HG03354 (cell line): ENCODE results near the gene URB1.
"Not testable (repeated sequence)": the region's sequence is repeated elsewhere in the genome, so short reads cannot be mapped to it uniquely, and the experiment has no call there.

Experiments
- ATAC-seq: cut with Tn5 transposase; IDR thresholded peaks from one replicate; pipeline ENCODE4 v1.9.1; 2021; ENCODE audit warnings: mild to moderate bottlenecking; ENCODE audit not compliant: unreplicated experiment, poor library complexity, severe bottlenecking

Gene URB1

DNA sequence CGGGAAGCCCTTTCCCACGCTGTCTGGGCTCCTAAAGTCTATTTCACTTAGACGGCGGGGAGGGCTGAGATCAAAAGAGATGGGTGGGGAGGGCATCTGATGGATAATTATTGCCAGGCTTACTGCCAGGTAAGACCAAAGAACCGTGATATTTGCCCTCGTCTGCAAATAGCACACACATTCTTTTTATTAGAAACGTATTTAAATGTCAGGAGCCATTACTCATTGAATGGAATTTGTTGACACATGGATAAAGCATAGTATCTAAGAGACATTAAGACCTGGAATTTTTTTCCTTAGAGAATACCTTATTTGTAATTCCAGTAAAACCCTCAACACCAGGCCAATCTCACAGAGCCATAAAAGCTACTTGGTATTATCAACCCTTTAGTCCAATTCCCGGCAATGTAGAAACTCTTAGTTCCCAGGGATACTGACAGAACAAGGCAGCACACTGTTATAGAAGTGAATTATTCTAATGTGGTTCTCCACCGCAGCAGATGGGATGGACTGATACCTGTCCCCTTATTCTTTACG is 10.6 kb downstream of the URB1 start:
- ATAC-seq = no peak

DNA sequence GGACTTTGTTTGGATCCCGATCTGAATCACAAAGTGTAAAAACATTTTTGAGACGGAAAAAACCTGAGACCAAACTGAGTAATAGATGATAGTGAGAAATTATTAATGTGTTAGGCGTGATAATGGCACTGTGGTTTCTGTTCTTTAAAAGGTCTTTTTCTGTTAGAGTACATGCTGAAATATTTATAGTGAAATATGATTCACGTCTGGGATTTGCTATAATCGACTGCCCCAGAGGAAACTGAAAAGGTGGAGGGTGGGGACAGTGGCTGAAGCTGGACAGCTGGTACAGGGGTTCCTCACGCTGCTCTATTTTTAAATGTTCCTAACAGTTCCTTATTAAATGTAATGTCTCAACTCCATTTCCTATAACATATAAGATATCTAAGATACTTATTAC is 11.2 kb downstream of the URB1 start:
- no peak for ATAC-seq

DNA sequence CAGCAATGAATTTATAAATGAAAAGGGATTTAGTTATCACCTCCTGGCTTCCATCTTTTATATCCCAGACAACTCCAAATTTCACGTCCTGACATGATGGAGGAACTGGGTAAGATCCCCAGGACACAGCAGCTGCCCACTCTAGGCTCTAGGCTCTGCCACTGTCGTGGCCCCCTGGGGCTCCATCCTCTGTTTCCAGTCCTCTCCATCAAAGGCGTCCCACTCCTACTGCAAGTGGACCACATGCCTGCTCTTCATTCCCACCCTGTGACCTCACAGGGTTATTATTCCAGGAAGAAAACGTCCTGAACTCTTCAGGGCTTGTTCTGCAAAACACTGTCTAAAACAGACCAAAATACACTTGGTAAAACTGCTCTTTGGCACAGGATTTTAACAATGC is 11.9 kb downstream of the URB1 start:
- ATAC-seq = no peak

DNA sequence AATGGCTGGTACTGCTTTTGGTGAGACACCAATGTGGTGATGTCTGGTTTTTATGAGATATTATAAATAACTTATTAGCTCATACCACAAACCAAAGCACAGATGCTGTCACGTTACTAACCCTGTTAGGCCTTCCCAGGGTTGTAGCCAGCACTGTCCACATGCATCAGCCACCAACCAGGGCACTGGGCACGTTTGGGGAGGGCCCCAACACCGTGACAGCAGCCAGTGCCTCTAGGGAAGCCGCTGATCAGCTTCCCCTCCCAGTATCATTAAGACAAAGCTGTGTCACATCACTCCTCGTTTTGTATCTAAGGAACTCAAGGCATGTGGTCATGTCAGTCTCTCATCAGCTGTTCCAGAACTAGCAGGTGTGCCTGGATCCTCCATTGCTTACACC is 13.9 kb downstream of the URB1 start:
- ATAC-seq = no peak

DNA sequence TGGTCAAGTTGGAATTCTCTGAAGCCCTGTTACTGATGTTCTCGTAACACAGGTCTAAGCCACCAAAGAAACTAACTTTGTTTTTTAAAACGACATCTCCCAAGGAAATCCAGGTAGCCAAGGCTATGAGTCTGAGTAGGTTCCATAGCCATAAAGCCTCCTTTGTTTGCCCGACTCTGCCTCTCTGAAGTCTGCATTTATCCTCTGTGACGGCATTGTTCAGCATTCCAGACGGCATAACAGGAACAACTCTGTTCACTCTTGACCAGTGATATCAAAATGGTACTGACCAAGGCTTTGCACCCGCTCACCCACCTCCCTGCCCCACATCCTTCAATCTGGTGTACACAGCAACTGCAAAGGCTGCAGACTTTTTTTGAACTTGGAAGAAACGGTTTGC is 14.8 kb downstream of the URB1 start:
- no peak for ATAC-seq

DNA sequence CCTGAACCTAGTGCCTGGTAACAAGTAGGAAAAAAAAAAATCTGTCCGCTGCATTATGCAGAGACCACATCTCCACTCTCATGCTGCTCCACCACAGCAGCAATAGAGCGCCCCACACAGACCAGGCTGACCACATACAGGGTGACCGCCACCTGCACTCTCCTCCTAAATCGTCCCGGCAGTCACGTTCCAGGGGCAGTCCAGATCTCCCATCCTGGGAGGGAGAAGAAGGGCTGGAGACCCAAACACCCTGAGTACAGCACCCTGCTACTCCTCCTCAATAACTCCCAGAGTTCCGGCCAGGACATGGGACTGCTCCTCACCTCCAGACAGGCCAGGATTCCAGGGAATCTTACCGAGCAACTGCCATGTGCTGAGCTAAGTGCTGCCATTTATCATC is 15.3 kb downstream of the URB1 start:
- no peak for ATAC-seq

DNA sequence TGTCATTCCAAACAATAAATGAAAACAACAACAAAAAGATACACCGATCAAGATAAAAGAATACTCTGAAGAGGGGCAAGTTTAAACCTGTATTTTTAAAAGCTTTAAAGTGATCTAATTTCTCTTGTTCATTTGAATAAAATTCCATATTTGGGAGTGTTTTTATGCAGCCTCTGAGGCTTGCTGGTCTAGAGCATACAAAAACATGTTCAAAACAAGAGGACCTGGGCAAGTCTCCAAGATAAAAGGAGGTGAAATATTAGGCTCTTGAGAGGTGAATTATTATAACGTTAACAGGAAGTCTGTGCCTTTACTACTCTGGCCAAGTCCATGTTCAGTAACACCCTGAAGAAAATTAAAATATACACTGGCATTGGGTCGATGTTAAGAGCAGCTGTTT is 20.1 kb downstream of the URB1 start:
- ATAC-seq = no peak

DNA sequence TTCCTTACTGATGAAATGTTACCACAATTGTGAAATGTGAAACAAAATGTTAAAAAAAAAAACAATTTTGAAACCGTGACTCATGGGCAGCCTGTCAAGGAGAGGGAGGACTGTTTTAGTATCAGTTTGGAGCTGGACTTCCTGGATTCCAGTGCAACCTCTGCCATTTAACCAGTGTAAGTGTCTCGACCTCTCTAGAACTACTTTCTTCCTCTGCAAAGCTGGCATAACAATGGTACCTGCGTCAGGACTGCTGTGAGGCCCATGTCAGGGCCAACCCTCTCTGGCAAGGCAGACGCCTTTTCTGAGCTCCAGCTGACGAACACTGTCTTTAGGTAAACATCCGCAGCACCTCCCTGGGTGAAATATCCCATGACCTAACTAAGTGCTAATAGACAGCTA is 20.9 kb downstream of the URB1 start:
- no peak for ATAC-seq

DNA sequence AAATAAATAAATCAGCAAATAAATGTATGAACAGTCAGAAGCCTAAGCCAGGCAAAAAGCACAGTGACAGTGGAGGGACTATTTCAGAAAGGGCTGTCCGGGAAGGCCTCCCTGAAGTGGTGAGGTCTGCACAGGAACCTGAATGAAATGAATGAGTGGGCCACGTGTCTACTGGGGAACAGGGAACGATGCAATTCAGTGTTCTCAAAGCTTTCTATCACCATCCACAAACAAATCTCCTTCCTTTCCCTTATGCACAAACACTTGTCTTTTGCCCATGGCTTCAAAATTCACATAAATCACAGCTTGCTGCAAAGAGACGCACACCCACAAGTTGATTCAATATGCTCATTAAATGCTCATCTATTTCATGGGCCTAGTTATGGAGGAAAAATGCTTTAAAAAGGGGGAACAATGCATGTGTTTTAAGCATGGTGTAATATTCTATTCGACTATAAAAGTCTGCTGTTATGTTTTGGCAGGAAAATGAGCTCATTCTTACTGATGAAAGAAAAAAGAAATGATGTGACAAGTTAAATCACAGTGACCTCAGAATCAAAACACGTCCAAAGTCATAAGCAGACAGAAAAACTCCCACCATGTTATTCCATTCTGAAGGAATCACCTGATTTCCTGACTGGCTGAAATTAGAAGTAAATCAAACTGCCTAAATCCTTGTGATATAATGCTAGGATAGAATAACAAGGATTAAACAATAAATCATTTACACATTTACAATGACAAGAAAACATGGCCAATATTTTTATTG is 21.6 kb downstream of the URB1 start:
- no peak for ATAC-seq

DNA sequence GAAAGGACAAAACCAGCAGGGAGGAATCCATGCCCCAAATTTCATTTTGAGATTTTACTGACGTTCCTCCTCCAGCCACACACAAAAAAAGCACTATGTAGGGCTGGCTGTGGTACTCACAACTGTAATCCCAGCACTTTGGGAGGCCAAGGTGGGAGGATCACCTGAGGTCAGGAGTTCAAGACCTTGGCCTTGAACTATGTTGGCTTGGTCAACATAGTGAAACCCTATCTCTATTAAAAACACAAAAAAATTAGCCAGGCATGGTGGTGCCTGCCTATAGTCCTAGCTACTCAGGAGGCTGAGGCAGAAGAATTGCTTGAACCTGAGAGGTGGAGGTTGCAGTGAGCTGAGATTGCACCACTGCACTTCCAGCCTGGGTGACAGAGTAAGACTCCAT is 23.9 kb downstream of the URB1 start:
- not testable (repeated sequence) for ATAC-seq

DNA sequence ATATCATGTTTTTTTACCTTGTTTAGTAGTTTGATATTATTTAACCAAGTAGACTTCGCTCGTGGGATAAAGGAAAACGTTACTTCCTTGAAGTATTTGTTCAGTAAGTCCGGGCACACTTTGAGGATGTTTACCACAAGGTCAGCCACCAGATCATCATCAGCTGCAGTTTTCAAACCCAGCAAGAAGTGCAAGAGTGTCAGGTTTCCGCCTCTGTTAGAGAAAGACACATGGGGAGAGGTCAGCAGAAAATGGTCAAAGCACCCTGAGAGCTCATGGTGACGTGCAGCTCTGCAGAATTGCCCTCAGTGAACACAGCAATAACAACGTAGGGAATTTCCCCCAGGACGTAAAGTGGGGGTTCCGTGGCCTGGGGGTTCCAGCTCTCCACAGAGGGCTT is 24.4 kb downstream of the URB1 start:
- ATAC-seq = no peak

DNA sequence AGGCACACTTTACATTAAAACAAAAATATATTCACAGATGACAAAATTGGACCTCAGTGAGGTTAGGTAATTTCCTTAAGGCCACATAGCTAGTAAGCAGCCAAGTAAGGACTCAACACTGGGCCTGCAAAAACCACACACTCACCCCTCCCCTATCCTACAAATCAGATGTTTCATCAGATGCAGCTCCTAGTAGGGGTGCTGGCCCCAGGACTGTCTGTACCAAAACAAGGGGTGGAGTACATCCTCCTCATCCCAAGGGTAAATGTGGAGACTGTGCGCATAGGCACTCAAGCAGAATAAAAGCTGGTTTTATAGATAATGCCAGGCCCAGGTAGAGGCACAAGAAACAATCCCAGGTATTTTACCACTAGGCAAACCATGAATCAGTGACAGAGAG is 25.7 kb downstream of the URB1 start:
- ATAC-seq = no peak

DNA sequence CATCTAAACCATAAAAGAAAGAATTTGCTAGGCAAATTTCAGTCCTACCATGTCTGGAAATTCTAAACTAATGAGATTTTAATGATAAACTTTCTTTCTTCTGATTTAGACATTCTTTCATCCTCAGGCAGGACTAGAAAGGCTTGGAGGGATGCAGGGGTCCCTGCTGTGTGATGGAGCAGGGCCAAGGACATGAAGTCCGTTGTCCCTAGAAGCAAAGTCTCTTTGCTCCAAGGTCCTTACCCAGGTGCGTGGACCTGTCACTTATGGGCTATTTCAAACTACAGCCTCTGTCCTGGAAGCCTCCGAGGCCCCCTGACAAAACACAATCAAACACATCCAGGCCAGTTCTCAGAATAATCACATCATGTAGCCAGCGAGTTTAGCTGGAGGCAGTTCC is 26.6 kb downstream of the URB1 start:
- ATAC-seq = no peak

DNA sequence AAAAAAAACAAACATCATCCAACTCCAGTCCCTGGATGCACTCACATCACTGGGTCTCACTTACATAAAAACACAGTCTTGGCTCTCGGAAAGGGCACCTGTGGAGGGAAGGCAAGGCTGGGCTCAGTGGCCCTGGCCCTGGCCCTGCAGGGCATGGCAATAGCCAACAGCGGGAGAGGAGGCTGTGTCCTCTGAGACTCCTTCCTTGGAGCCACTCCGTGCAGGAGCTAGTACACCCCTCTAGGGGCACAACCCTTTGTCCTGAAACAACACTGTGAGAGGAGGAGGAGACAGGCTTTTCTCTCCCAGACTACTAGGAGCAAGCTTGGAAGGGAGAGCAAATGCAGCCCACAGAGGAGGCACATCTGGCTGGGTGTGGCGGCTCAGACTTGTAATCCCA is 28.0 kb downstream of the URB1 start:
- no peak for ATAC-seq

DNA sequence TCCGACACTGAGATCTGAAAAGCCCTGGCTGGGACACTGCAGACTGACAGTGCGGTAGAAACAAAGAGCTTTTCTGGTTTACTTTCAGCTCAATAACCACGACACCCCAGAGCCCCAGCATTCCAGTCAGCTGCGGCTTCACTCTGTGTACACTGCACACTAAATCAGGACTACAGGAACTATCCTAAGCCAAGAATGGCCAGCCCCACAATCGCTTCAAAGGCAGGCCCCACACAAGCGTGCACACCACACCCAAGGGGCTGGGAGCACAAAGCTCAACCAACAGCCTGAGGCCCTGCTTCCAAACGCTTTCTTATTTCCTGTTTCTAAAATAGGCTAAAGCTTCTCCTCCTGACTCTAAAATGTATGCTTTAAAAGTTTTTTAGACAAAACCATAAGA is 28.4 kb downstream of the URB1 start:
- no peak for ATAC-seq

DNA sequence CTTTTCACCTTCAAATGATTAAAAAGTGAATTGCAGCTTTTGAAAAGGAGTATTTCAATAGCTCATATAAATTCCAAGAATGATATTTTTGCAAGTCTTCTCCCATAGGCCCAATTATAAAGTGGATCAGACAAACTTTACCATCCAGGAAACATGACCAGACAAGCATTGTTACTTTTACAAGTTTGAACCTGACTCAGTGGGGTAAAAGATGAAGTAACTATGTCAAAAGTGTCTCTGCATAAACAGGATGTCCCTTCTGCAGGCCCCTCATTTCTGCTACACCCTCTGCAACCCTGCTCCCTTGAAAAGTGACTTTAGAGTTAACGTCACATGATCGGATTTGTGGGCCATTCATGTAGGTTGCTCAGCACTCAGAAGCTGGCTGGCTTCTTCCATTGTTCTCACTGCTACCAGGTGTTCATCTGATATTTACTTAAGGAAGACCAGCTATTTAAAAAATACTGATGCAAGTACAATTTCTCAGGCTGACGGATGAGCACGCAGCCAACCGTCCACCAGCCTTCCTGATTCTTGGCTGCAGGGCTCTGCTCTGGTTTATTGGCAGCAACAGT is 32.3 kb downstream of the URB1 start:
- ATAC-seq = no peak

DNA sequence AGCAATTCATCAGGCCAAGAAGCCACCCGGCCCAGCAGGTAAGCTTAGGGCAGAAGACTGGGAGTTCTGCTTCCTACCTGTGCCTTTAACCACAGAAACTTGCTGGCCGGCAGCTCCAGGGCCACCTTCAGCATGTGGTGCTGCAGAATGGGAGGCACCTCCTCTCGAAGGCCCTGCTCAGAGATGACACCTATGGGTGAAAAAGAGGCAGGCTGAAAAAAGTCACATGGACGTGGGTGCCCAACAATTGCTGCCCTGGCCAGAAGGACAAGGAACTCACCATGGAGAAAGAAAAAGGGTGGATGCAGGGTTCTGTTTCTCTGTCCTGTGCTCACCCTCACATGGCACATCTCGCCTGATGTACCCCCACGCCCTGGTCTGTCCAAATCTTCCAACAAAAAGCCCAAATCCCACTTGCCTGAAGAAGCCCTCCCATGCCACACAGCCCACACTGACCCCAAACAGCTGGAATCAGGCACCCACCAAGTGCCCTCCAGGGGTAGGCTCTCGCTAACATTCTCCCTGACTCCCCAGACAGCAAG is 33.0 kb downstream of the URB1 start:
- ATAC-seq = no peak

DNA sequence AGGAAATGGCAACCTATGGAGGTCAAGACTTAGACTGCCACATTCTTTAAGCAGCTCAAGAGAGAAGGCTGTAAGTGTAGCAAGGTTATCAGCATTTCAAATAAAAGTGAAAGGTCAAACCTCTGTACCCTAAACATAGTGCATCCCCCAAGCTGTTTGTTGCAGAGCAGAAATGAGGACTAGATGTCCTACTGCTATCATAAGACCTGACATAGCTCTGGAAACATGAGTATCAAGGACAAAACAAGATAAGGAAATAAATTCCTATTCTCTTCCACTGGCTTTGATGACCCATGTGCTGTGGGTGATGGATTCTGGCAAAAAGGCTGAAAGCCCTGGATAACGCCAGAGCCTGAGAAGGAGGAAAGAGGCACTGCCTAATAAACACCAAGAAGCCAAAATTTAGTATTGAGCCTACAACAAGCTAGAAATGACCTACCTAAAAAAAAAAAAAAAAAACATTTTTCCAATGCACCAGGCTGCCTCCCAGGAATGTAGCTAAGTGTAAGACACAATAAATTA is 35.9 kb downstream of the URB1 start:
- no peak for ATAC-seq

DNA sequence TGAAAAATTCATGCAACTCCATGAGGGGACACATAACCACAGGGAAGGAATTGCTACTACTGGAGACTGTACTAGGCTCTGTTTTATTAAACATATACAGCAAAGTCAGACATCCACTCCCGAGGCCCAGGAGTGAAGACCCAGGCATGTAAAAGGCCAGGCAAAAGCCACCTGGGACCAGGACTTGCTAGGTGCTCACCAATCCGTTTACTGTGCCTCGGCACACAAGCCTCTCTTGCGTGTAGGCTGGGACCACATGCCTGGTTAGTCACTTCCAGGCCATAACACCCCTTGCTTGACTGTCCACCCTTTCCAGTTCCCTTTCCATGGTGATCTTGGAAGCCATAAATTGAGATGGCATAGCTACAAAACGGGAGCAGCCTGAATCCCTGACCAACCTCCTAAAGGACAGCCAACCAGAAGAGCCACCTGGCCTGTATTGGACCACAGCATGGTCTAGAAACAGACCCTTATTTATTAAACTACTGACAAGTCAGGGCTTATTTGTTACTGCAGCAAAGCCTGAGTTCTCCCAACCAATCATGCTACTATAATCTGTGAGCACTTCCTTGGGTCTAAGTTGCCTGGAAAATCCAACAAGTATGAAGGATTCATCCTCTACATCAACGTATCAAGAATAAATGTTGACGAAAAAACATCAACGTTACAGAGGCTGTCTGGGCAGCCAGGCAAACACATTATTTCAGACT is 39.7 kb downstream of the URB1 start:
- no peak for ATAC-seq

DNA sequence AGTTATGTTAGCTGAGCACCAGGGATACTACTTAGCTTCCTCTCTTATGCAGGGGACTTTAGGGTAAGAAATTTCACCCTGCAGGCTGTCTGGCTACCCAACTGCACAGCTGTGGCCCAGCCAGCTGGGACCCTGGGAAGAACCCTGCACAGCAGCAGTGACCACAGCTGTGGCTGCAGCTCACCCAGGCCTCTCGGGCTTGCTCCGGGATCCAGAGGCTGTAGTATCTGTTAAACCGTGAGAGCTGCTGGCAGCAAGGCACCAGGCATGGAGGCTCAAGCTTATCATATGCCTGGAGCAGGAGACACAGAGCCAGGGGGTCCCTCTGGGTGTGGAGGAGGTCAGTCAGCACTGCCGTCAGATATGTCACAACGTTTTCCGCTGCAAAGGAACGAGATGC is 40.3 kb downstream of the URB1 start:
- no peak for ATAC-seq

DNA sequence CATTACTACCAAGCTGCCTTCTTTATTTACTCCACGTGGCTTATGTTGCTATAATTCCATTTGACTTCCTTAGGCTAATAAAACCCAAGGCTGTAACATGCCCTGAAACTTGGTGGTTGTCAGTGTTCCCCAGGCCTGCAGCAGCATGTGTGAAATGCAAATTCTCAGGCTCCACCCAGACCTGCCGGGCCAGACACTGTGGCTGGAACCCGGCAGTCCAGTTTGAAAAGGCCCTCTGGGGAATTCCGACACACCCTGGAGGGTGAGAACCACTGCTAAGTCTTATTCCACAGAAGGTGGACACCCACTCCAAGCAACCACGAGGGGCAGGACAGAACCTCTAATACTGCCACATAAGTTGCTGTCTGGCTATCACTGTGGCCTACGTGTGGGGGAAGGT is 41.4 kb downstream of the URB1 start:
- ATAC-seq = no peak
